HCEC 1CT (cell line): ENCODE results near the gene PREPL.
A peak's percentile ranks its signal among the peaks of the same experiment; 100 is the strongest.
"Not testable (repeated sequence)": the region's sequence is repeated elsewhere in the genome, so short reads cannot be mapped to it uniquely, and the experiment has no call there.

ENCODE experiments used
- DNase-seq: peaks from one replicate; pipeline ENCODE4 v3.0.0-alpha.2; 2017

Gene PREPL

GRCh38 chr2:44347526-44347925, 13.8 kb downstream of the PREPL start:
- no peak for DNase-seq

GRCh38 chr2:44342854-44343253, 18.4 kb downstream of the PREPL start:
- no peak for DNase-seq

- no peak for DNase-seq
These were observed 25.3 kb downstream of the PREPL start for GRCh38 chr2:44335806-44336538.

- DNase-seq, result no peak
These were observed 27.3 kb downstream of the PREPL start for GRCh38 chr2:44333994-44334393.

GRCh38 chr2:44330801-44331200, 30.5 kb downstream of the PREPL start:
- peak; percentile 38 for DNase-seq

- DNase-seq, result no peak
These were observed 32.0 kb downstream of the PREPL start for GRCh38 chr2:44329343-44329742.

- DNase-seq, result no peak
These were observed 32.5 kb downstream of the PREPL start for GRCh38 chr2:44328750-44329149.

- DNase-seq, result no peak
These were observed 34.6 kb downstream of the PREPL start for GRCh38 chr2:44326548-44327264.

GRCh38 chr2:44325897-44326296, 35.4 kb downstream of the PREPL start:
- DNase-seq, result no peak

- DNase-seq, result peak; percentile 61
These were observed 36.3 kb downstream of the PREPL start for GRCh38 chr2:44324971-44325426.

- no peak for DNase-seq
These were observed 39.9 kb downstream of the PREPL start for GRCh38 chr2:44321360-44321759.

- DNase-seq, result no peak
These were observed 40.5 kb downstream of the PREPL start for GRCh38 chr2:44320832-44321231.

GRCh38 chr2:44315945-44316344, 45.3 kb downstream of the PREPL start:
- no peak for DNase-seq

- no peak for DNase-seq
These were observed 46.9 kb downstream of the PREPL start for GRCh38 chr2:44314362-44314761.

- DNase-seq, result no peak
These were observed 51.0 kb downstream of the PREPL start for GRCh38 chr2:44310287-44310686.

GRCh38 chr2:44305882-44306281, 55.4 kb downstream of the PREPL start:
- no peak for DNase-seq

- no peak for DNase-seq
These were observed 57.0 kb downstream of the PREPL start for GRCh38 chr2:44304258-44304657.

- not testable (repeated sequence) for DNase-seq
These were observed 57.5 kb downstream of the PREPL start for GRCh38 chr2:44303766-44304165.

- no peak for DNase-seq
These were observed 60.2 kb downstream of the PREPL start for GRCh38 chr2:44301111-44301510.

- no peak for DNase-seq
These were observed 61.7 kb downstream of the PREPL start for GRCh38 chr2:44299635-44300034.

- DNase-seq, result no peak
These were observed 63.9 kb downstream of the PREPL start for GRCh38 chr2:44297431-44297830.

GRCh38 chr2:44296653-44297052, 64.6 kb downstream of the PREPL start:
- no peak for DNase-seq

GRCh38 chr2:44295633-44296359, 65.5 kb downstream of the PREPL start:
- no peak for DNase-seq

- no peak for DNase-seq
These were observed 66.2 kb downstream of the PREPL start for GRCh38 chr2:44295113-44295512.
